Ishikawa (cell line): Measurements from ENCODE around the gene OSBPL1A.

Experiments used
- EGR1 ChIP-seq: IDR thresholded peaks from 2 replicates; pipeline ENCODE4 v1.6.1; 2012
- EP300 ChIP-seq: IDR thresholded peaks from 2 replicates; pipeline ENCODE4 v1.6.1; 2012; ENCODE audit warnings: borderline replicate concordance
- RAD21 ChIP-seq: IDR thresholded peaks from 2 replicates; pipeline ENCODE4 v1.6.1; 2012; ENCODE audit warnings: low read depth
- TCF12 ChIP-seq: IDR thresholded peaks from 2 replicates; pipeline ENCODE4 v1.6.1; 2012; ENCODE audit warnings: low read depth
- TF ChIP-seq, protein P1 (sequence below): IDR thresholded peaks from 2 replicates; pipeline ENCODE4 v1.6.1; 2012; ENCODE audit warnings: low read depth, mild to moderate bottlenecking
- TF ChIP-seq, protein P2 (sequence below): IDR thresholded peaks from 2 replicates; pipeline ENCODE4 v1.6.1; 2012

DNA sequence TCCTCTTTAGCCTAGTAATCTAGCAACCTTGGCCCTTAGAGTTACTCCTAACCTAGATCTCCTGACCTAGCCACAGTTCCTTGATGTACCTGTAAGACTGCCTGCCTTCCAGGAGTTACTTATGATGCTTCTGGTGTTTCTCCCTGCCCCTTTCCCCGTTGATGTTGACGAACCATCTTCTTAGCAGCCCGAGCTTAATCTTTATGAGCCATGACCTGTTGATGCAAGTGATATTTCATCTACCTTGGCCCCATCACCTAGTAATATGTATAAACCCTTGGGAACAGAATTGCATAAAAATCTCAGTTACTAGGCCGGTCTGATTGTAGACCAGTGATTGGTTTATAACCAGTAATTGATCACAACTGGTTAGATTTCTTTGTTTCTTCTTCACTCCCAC is 31.6 kb upstream of the OSBPL1A start:
- TF ChIP-seq TCF12 (no peak), EP300 (no peak), RAD21 (no peak), EGR1 (no peak)
- TF ChIP-seq, protein P1, sequence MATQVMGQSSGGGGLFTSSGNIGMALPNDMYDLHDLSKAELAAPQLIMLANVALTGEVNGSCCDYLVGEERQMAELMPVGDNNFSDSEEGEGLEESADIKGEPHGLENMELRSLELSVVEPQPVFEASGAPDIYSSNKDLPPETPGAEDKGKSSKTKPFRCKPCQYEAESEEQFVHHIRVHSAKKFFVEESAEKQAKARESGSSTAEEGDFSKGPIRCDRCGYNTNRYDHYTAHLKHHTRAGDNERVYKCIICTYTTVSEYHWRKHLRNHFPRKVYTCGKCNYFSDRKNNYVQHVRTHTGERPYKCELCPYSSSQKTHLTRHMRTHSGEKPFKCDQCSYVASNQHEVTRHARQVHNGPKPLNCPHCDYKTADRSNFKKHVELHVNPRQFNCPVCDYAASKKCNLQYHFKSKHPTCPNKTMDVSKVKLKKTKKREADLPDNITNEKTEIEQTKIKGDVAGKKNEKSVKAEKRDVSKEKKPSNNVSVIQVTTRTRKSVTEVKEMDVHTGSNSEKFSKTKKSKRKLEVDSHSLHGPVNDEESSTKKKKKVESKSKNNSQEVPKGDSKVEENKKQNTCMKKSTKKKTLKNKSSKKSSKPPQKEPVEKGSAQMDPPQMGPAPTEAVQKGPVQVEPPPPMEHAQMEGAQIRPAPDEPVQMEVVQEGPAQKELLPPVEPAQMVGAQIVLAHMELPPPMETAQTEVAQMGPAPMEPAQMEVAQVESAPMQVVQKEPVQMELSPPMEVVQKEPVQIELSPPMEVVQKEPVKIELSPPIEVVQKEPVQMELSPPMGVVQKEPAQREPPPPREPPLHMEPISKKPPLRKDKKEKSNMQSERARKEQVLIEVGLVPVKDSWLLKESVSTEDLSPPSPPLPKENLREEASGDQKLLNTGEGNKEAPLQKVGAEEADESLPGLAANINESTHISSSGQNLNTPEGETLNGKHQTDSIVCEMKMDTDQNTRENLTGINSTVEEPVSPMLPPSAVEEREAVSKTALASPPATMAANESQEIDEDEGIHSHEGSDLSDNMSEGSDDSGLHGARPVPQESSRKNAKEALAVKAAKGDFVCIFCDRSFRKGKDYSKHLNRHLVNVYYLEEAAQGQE, result no peak
- TF ChIP-seq, protein P2, sequence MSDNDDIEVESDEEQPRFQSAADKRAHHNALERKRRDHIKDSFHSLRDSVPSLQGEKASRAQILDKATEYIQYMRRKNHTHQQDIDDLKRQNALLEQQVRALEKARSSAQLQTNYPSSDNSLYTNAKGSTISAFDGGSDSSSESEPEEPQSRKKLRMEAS, result no peak
